Common myeloid progenitor, CD34-positive (primary cell): ENCODE results near the gene PPP1R12A.

Source experiments
- CTCF ChIA-PET: fragments of 350-600 bp; sonication (Branson Sonifier 250); formaldehyde crosslinking; loops from one replicate; lab custom pipeline; 2021; ENCODE audit warnings: antibody characterized with exemption; lab: Charles Lee
- POLR2A ChIA-PET: fragments of 350-600 bp; sonication (Branson Sonifier 250); formaldehyde crosslinking; loops from one replicate; lab custom pipeline; 2021; ENCODE audit warnings: antibody characterized with exemption; lab: Charles Lee
- DNase-seq, 3 donors: peaks; one replicate each; pipeline versions ENCODE4 v3.0.0 to v3.0.0-alpha.2; 2013
- H3K27ac ChIP-seq, 2 experiments: 1 replicate in 1 of 2; 2 replicates in 1 of 2; pipeline ENCODE4 v1.7.0; 2013; ENCODE audit warnings: inconsistent platforms in 2 of 2, low read length in 2 of 2, mild to moderate bottlenecking in 2 of 2, low read depth in 1 of 2, moderate library complexity in 1 of 2; ENCODE audit not compliant: severe bottlenecking in 2 of 2, insufficient read depth in 1 of 2, poor library complexity in 1 of 2
- H3K27me3 ChIP-seq, 5 experiments: replicated peaks in 2 of 5; 1 replicate in 3 of 5; 2 replicates in 2 of 5; pipeline versions ENCODE4 v1.6.1 to v1.7.0; 2013; ENCODE audit warnings: low read length in 4 of 5, mild to moderate bottlenecking in 2 of 5, moderate library complexity in 2 of 5, inconsistent platforms in 1 of 5; ENCODE audit not compliant: insufficient read depth in 5 of 5, control insufficient read depth in 4 of 5
- H3K36me3 ChIP-seq, 4 experiments: 1 replicate in 2 of 4; 2 replicates in 2 of 4; pipeline versions ENCODE4 v1.6.1 to v1.7.0; 2013; ENCODE audit warnings: low read length in 3 of 4, control low read depth in 1 of 4, mild to moderate bottlenecking in 1 of 4; ENCODE audit not compliant: control insufficient read depth in 4 of 4, insufficient read depth in 4 of 4
- H3K4me1 ChIP-seq, 4 experiments: 1 replicate in 3 of 4; 2 replicates in 1 of 4; pipeline versions ENCODE4 v1.6.1 to v1.7.1; 2013; ENCODE audit warnings: low read length in 3 of 4, mild to moderate bottlenecking in 3 of 4, control low read depth in 1 of 4, inconsistent platforms in 1 of 4, moderate library complexity in 1 of 4; ENCODE audit not compliant: control insufficient read depth in 4 of 4, insufficient read depth in 4 of 4; ENCODE audit errors: control extremely low read depth in 1 of 4
- H3K4me3 ChIP-seq, 7 experiments: 1 replicate in 4 of 7; 2 replicates in 3 of 7; pipeline versions ENCODE4 v1.5.1 to v1.7.0; 2013; ENCODE audit warnings: mild to moderate bottlenecking in 7 of 7, low read length in 6 of 7, moderate library complexity in 6 of 7, inconsistent platforms in 2 of 7, low read depth in 2 of 7, control low read depth in 1 of 7; ENCODE audit not compliant: insufficient read depth in 4 of 7, control insufficient read depth in 1 of 7; ENCODE audit errors: extremely low read depth in 1 of 7
- H3K9me3 ChIP-seq, 5 experiments: 1 replicate in 4 of 5; 2 replicates in 1 of 5; pipeline versions ENCODE4 v1.6.1 to v1.7.1; 2013; ENCODE audit warnings: low read length in 4 of 5, mild to moderate bottlenecking in 2 of 5, inconsistent platforms in 1 of 5, low read depth in 1 of 5, moderate library complexity in 1 of 5; ENCODE audit not compliant: control insufficient read depth in 4 of 5, insufficient read depth in 2 of 5; ENCODE audit errors: control extremely low read depth in 1 of 5
- WGBS: methylation state at CpG from one replicate; pipeline ENCODE4 v1.1.5; 2013; ENCODE audit not compliant: insufficient coverage; 5-methylcytosine and 5-hydroxymethylcytosine counted together

Gene PPP1R12A

DNA sequence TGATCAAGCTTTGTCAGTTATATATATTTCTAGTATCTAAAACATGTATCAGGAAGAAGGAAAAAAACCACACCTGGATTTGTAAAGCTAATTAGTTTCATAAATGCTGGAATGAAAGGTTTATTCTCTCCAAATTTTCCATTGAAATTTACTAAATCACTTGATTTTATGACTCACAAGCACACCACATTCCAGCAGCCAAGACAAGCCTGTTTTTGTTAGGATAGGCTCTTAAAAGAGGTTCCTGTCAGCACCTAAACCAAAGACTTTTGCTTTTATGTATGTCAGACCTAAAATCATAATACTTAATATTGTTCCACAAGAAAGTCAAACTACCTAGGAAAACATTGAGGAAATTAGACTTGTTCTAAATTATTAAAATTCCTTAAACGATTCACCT lies 158.8 kb downstream of the PPP1R12A start:
- H3K4me1 ChIP-seq, result no peaks in the 10 kb centered on the region
- H3K9me3 ChIP-seq, result no peaks in the 10 kb centered on the region
- CTCF ChIA-PET, result interaction anchor here (1.1 kb wide), 1 partner anchor 17 kb away, joined by 4 read pairs; no protein-coding TSS in a partner anchor
- no peak overlapping the region for H3K27ac ChIP-seq
- H3K4me3 ChIP-seq, result no peak overlapping the region
- POLR2A ChIA-PET, result no interaction called here
- DNase-seq, result no peak
- H3K36me3 ChIP-seq, result peaks cover 12 to 27% (median 21%) of the 10 kb centered on the region in 4 experiments
- no CpG with 5 or more reads among the region's 1 CpG for WGBS
- H3K27me3 ChIP-seq, result no peaks in the 10 kb centered on the region

DNA sequence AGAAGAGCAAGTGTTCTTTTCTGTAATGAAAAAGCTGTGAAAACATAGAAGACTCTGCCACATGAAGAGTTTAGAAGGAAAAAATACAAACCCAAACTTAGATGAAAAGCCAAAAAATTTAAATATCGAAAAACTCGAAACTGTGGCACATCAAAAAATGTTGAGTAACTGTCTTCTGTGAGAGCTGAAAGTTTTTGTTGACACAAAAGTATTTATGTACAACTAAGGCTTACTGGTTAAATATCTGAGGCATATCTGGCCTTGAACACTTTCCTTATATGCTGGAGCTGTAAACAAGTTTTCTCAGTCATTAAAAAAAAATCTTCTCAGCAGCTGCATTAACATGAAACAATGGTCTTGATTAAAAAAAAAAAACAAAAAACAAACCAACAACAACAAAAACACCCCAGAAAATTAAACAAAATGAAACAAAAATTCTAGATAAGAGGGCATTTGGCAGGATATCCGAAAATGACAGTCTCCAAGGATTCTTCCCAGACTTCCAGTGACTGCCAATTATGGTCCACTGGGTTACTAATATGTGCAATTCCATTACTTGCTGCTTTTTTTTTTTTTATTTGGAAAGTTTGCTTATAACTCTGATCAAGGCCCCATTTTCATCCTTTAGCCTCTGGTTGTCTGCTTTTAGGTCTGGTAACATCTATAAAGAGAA lies 159.4 kb downstream of the PPP1R12A start:
- H3K9me3 ChIP-seq, result no peaks in the 10 kb centered on the region
- ChIA-PET CTCF (interaction anchor here (0.6 kb wide), 1 partner anchor 397 kb away, joined by 3 read pairs; no protein-coding TSS in a partner anchor), POLR2A (no interaction called here)
- no peak for DNase-seq
- peaks cover 12 to 24% (median 21%) of the 10 kb centered on the region in 4 experiments for H3K36me3 ChIP-seq
- WGBS, result no CpG with 5 or more reads among the region's 3 CpGs
- no peaks in the 10 kb centered on the region for H3K27me3 ChIP-seq
- H3K4me1 ChIP-seq, result no peaks in the 10 kb centered on the region
- H3K4me3 ChIP-seq, result no peak overlapping the region
- no peak overlapping the region for H3K27ac ChIP-seq

DNA sequence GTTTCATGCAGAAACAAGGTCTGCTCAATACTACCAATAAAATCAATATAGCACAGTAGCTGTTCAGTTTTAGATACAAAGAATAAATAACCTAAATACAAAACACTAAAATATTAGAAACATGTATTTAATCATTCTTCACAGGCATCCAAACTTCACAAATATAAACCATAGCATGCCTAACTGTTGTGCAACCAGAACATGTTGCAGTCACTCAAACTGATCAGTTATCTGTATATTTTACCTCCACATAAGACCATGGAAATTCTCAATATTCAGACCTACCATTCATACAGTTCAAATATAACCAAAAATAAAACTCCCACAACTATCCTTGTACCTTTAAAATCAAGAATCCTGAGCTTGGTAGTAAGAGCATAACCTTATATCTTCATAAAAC lies 161.0 kb downstream of the PPP1R12A start:
- ChIA-PET POLR2A (no interaction called here), CTCF (interaction anchor here (0.6 kb wide), 1 partner anchor 32 kb away, joined by 6 read pairs; no protein-coding TSS in a partner anchor)
- Histone ChIP-seq H3K27me3 (no peaks in the 10 kb centered on the region), H3K9me3 (no peaks in the 10 kb centered on the region), H3K4me1 (no peaks in the 10 kb centered on the region), H3K4me3 (no peak overlapping the region), H3K36me3 (peaks cover 6 to 13% (median 12%) of the 10 kb centered on the region in 4 experiments), H3K27ac (no peak overlapping the region)
- DNase-seq, result no peak

DNA sequence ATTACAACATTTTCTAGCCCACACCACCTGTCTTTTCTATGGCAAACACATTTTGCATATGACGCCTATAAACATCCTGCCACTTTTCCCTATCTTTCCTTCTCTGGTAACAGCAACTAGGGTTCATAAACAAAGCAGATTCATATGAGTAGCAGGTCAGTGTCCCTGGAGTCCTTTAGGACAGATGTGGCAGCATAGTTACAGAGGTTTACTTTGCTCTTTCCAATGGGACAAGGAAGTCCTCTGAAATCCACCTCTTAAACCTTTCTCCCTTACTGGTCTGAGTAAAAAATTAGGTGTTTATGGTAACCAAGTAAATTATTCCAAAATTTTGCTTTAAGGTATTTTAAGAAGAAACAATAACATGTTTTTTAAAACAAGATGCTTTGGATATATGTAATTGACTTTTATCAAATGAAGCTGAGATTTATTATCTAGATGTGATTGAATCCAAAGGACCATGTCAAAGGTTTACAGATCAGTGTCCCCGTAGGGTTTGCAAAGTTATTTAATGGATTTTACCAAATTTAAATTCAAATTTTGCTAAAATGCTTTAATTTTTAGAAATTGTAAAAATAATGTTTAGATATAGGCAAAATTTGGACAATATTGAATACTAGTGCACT lies 164.9 kb downstream of the PPP1R12A start:
- ChIA-PET POLR2A (no interaction called here), CTCF (interaction anchor here (1.5 kb wide), 1 partner anchor 12 kb away, joined by 6 read pairs; no protein-coding TSS in a partner anchor)
- WGBS, result 89% methylated on average over 1 of the region's 2 CpGs
- Histone ChIP-seq H3K27ac (no peak overlapping the region), H3K27me3 (no peaks in the 10 kb centered on the region), H3K4me1 (no peaks in the 10 kb centered on the region), H3K36me3 (peaks cover 1 to 12% (median 5%) of the 10 kb centered on the region in 4 experiments), H3K9me3 (no peaks in the 10 kb centered on the region), H3K4me3 (no peak overlapping the region)
- DNase-seq, result no peak

DNA sequence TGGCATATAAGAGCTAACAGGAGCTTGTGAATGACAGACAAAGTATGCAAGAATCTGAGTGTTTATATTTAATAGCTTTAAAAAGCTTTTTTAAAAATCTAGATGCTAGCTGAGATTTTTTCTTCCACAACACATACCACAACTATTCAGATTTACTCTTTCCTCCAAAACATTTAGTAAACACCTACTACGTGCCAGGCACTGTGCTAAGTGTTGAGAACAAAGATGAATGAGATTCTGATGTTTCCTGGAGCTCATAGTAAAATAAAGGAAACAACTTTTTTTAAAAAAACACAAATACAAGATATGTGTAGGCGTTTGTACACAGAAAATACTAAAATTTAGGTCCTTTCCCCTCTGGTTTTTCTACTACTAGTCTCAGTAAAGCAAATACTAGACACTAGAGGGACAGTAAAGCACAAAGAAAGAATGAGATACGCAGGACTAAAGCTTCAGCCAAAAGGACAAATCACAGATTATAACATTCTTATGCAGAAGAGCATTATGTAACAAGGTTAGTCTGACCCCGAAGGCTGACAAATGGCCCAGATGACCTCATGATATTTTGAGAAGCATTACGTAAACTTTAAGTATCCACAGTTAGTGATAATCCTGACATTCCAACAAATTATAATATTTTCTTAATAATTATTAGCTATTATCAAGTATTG lies 165.6 kb downstream of the PPP1R12A start:
- no peaks in the 10 kb centered on the region for H3K27me3 ChIP-seq
- no peak overlapping the region for H3K4me3 ChIP-seq
- H3K27ac ChIP-seq, result no peak overlapping the region
- no peak for DNase-seq
- no peaks in the 10 kb centered on the region for H3K4me1 ChIP-seq
- CTCF ChIA-PET, result interaction anchor here (1.5 kb wide), 1 partner anchor 12 kb away, joined by 6 read pairs; no protein-coding TSS in a partner anchor
- H3K9me3 ChIP-seq, result no peaks in the 10 kb centered on the region
- POLR2A ChIA-PET, result interaction anchor here (0.6 kb wide), 1 partner anchor 81 kb away, joined by 5 read pairs; no protein-coding TSS in a partner anchor
- WGBS, result no CpG with 5 or more reads among the region's 5 CpGs
- peaks cover 0 to 6% (median 2%) of the 10 kb centered on the region in 4 experiments for H3K36me3 ChIP-seq

DNA sequence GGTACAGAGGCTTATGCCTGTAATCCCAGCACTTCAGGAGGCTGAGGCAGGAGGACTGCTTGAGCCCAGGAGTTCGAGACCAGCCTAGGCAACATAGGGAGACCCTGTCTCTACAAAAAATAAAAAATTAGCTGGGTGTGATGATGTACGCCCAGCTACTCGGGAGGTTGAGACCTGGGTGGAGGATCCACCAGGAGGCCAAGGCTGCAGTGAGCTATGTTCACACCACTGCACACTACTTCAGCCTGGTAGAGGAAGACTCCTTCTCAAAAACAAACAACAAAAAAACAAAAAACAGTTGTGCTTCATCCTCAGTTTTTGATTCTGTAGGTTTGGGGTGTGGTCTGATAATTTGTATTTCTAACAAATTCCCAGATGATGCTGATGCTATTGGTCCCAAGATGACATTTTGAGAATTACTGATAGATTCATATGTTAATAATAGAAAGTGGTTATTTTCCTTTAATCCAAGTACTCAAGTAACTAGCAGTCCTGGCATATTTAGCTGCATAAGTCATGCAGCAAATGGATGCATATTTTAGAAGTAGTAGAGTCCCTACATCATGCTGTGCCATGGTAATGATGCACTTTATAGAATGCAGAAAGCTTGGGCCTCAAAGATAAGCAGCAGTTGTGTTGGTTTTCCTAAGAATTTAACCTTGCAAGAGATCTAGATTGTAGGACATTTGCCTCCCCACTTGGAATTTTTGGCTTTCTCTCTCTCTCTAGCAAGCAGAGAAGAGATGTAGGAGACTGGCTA lies 168.0 kb downstream of the PPP1R12A start:
- Histone ChIP-seq H3K9me3 (no peaks in the 10 kb centered on the region), H3K27me3 (no peaks in the 10 kb centered on the region), H3K4me3 (no peak overlapping the region), H3K27ac (no peak overlapping the region), H3K4me1 (no peaks in the 10 kb centered on the region), H3K36me3 (peaks cover 0 to 4% (median 0%) of the 10 kb centered on the region in 4 experiments)
- DNase-seq, result no peak
- 100% methylated on average over 1 of the region's 3 CpGs for WGBS
- ChIA-PET POLR2A (no interaction called here), CTCF (no interaction called here)
